H1 (cell line): Measurements from ENCODE around the gene GRB7. TPM values are rescaled to one million over a fixed set of nuclear protein-coding genes. Genes with fewer than 3 reads are reported as not detected.
A peak's percentile ranks its signal among the peaks of the same experiment; 100 is the strongest.

Source experiments
- CTCF ChIA-PET: fragments of 300-600 bp; sonication (Branson Sonifier 250); formaldehyde crosslinking; loops from one replicate; lab custom pipeline; 2021; ENCODE audit not compliant: partially characterized antibody; lab: Charles Lee
- POLR2A ChIA-PET: fragments of 300-600 bp; sonication (Branson Sonifier 250); formaldehyde crosslinking; loops from one replicate; lab custom pipeline; 2021; ENCODE audit warnings: inconsistent platforms; ENCODE audit not compliant: partially characterized antibody; lab: Charles Lee
- DNase-seq, 2 experiments: peaks; one replicate each; pipeline versions ENCODE4 v3.0.0 to v3.0.0-alpha.2; 2010 to 2022; ENCODE audit warnings: low spot score in 2 of 2, low read depth in 1 of 2, mixed read lengths in 1 of 2
- FAIRE-seq: peaks from 2 replicates; lab custom pipeline; 2011; peaks lifted over from hg19 to GRCh38; lab: Jason Lieb, UNC
- H2AFZ ChIP-seq: 2 replicates; pipeline ENCODE4 v1.8.1; 2012; ENCODE audit warnings: low read length, inconsistent platforms
- H2AK5ac ChIP-seq: 2 replicates; pipeline ENCODE4 v1.6.1; 2013; ENCODE audit warnings: low read depth, low read length
- H2BK120ac ChIP-seq: replicated peaks from 2 replicates; pipeline ENCODE3; 2013; ENCODE audit warnings: low read depth, low read length, inconsistent platforms
- H2BK12ac ChIP-seq: 2 replicates; pipeline ENCODE4 v1.6.1; 2013; ENCODE audit warnings: low read depth, low read length
- H2BK15ac ChIP-seq: 2 replicates; pipeline ENCODE4 v1.6.1; 2013; ENCODE audit warnings: low read length
- H2BK20ac ChIP-seq: 2 replicates; pipeline ENCODE4 v1.6.1; 2013; ENCODE audit warnings: low read length
- H2BK5ac ChIP-seq: 2 replicates; pipeline ENCODE4 v1.6.1; 2013; ENCODE audit warnings: low read depth, low read length
- H3K14ac ChIP-seq: 2 replicates; pipeline ENCODE4 v1.6.1; 2013; ENCODE audit warnings: inconsistent platforms; ENCODE audit not compliant: insufficient read length
- H3K18ac ChIP-seq: 2 replicates; pipeline ENCODE4 v1.6.1; 2013; ENCODE audit warnings: low read length; ENCODE audit errors: extremely low read depth
- H3K23ac ChIP-seq: 2 replicates; pipeline ENCODE4 v1.6.1; 2013; ENCODE audit warnings: inconsistent platforms; ENCODE audit not compliant: insufficient read length
- H3K23me2 ChIP-seq: 2 replicates; pipeline ENCODE4 v1.6.1; 2013; ENCODE audit warnings: low read depth, low read length
- H3K27ac ChIP-seq: 2 replicates; pipeline ENCODE4 v1.6.1; 2011; ENCODE audit warnings: low read depth, low read length, inconsistent platforms
- H3K27me3 ChIP-seq, 4 experiments: replicated peaks in 1 of 4; 1 replicate in 1 of 4; 2 replicates in 3 of 4; pipeline versions ENCODE4 v1.6.1 to v1.8.1; 2011 to 2013; ENCODE audit warnings: low read length in 3 of 4, mild to moderate bottlenecking in 3 of 4, inconsistent platforms in 2 of 4, mixed read lengths in 2 of 4, moderate library complexity in 1 of 4; ENCODE audit not compliant: control insufficient read depth in 3 of 4, insufficient read depth in 3 of 4; ENCODE audit errors: extremely low read depth in 1 of 4
- H3K36me3 ChIP-seq, 4 experiments: 2 replicates each; pipeline versions ENCODE4 v1.6.1 to v1.8.1; 2011 to 2013; ENCODE audit warnings: mild to moderate bottlenecking in 4 of 4, low read length in 3 of 4, moderate library complexity in 2 of 4, control low read depth in 1 of 4, inconsistent platforms in 1 of 4; ENCODE audit not compliant: insufficient read depth in 4 of 4, control insufficient read depth in 2 of 4
- H3K4ac ChIP-seq: replicated peaks from 2 replicates; pipeline ENCODE3; 2013; ENCODE audit warnings: low read length, low read depth, mixed read lengths, inconsistent platforms; ENCODE audit not compliant: insufficient read length
- H3K4me1 ChIP-seq, 4 experiments: replicated peaks in 1 of 4; 1 replicate in 1 of 4; 2 replicates in 3 of 4; pipeline versions ENCODE4 v1.6.1 to v1.8.1; 2011 to 2013; ENCODE audit warnings: low read length in 3 of 4, inconsistent platforms in 2 of 4, mixed read lengths in 1 of 4; ENCODE audit not compliant: insufficient read depth in 4 of 4, control insufficient read depth in 3 of 4
- H3K4me2 ChIP-seq, 2 experiments: 2 replicates each; pipeline versions ENCODE4 v1.6.1 to v1.8.1; 2011 to 2013; ENCODE audit warnings: low read depth in 2 of 2, low read length in 2 of 2, control low read depth in 1 of 2, inconsistent platforms in 1 of 2, mild to moderate bottlenecking in 1 of 2; ENCODE audit not compliant: insufficient read depth in 1 of 2
- H3K4me3 ChIP-seq, 4 experiments: fragments of 200-600, 300-600 bp in 1 of 4; sonication (generic), shearing (Covaris generic), sonication (Bioruptor Twin) in 1 of 4; 2 replicates each; pipeline versions ENCODE4 v1.5.1 to v1.8.1; 2011 to 2016; ENCODE audit warnings: low read length in 4 of 4, low read depth in 3 of 4, control low read depth in 2 of 4, inconsistent platforms in 2 of 4, mild to moderate bottlenecking in 2 of 4, mixed read lengths in 1 of 4, moderate library complexity in 1 of 4; ENCODE audit not compliant: insufficient read depth in 2 of 4; ENCODE audit errors: extremely low read depth in 1 of 4
- H3K56ac ChIP-seq: replicated peaks from 2 replicates; pipeline ENCODE3; 2013; ENCODE audit warnings: low read depth, mild to moderate bottlenecking, mixed read lengths, low read length, inconsistent platforms; ENCODE audit not compliant: insufficient read length
- H3K79me1 ChIP-seq: 2 replicates; pipeline ENCODE4 v1.6.1; 2013; ENCODE audit warnings: low read depth, low read length, control low read depth
- H3K79me2 ChIP-seq, 2 experiments: 2 replicates each; pipeline versions ENCODE4 v1.6.1 to v1.8.1; 2012 to 2013; ENCODE audit warnings: low read length in 2 of 2, mild to moderate bottlenecking in 2 of 2, inconsistent platforms in 1 of 2; ENCODE audit not compliant: insufficient read depth in 2 of 2, control insufficient read depth in 1 of 2
- H3K9ac ChIP-seq, 4 experiments: replicated peaks in 1 of 4; 1 replicate in 1 of 4; 2 replicates in 3 of 4; pipeline versions ENCODE4 v1.6.1 to v1.8.1; 2011 to 2013; ENCODE audit warnings: low read depth in 3 of 4, low read length in 3 of 4, control low read depth in 2 of 4, mild to moderate bottlenecking in 2 of 4, moderate library complexity in 2 of 4, inconsistent platforms in 1 of 4; ENCODE audit errors: extremely low read depth in 1 of 4
- H3K9me3 ChIP-seq, 2 experiments: 2 replicates each; pipeline versions ENCODE4 v1.6.1 to v1.8.1; 2012 to 2013; ENCODE audit warnings: mild to moderate bottlenecking in 2 of 2, moderate library complexity in 2 of 2, control low read depth in 1 of 2, inconsistent platforms in 1 of 2, low read depth in 1 of 2, low read length in 1 of 2, mixed read lengths in 1 of 2; ENCODE audit not compliant: insufficient read depth in 2 of 2
- H4K20me1 ChIP-seq, 2 experiments: replicated peaks in 1 of 2; 2 replicates each; pipeline versions ENCODE3 to v1.8.1; 2011 to 2013; ENCODE audit warnings: inconsistent platforms in 2 of 2, low read length in 2 of 2, mild to moderate bottlenecking in 1 of 2; ENCODE audit not compliant: insufficient read depth in 2 of 2, control insufficient read depth in 1 of 2
- H4K5ac ChIP-seq: 2 replicates; pipeline ENCODE4 v1.6.1; 2013; ENCODE audit warnings: low read length, low read depth, mixed read lengths, inconsistent platforms; ENCODE audit not compliant: insufficient read length
- H4K8ac ChIP-seq: 2 replicates; pipeline ENCODE4 v1.8.0; 2013; ENCODE audit warnings: mild to moderate bottlenecking, moderate library complexity, low read length, inconsistent platforms; ENCODE audit not compliant: insufficient read depth; ENCODE audit errors: extremely low read depth
- H4K91ac ChIP-seq: replicated peaks from 2 replicates; pipeline ENCODE3; 2013; ENCODE audit warnings: low read length, mixed read lengths, inconsistent platforms; ENCODE audit not compliant: insufficient read length
- KDM4A ChIP-seq: IDR thresholded peaks from one replicate; pipeline ENCODE4 v1.7.1; 2012; ENCODE audit warnings: low read depth, mild to moderate bottlenecking, moderate library complexity, low read length, inconsistent platforms; ENCODE audit not compliant: severe bottlenecking
- POLR2A ChIP-seq, 2 experiments: IDR thresholded peaks; 1 replicate in 1 of 2; 2 replicates in 1 of 2; pipeline ENCODE4 v1.6.1; 2011; ENCODE audit warnings: low read depth in 2 of 2, low read length in 2 of 2, mild to moderate bottlenecking in 2 of 2; ENCODE audit errors: control extremely low read depth in 1 of 2
- POLR2AphosphoS5 ChIP-seq: IDR thresholded peaks from 2 replicates; pipeline ENCODE4 v1.6.1; 2011; ENCODE audit warnings: low read depth, low read length
- SIX5 ChIP-seq: IDR thresholded peaks from 2 replicates; pipeline ENCODE4 v1.6.1; 2011; ENCODE audit warnings: mild to moderate bottlenecking, low read depth, low read length
- TEAD4 ChIP-seq: IDR thresholded peaks from 2 replicates; pipeline ENCODE4 v1.6.1; 2012; ENCODE audit warnings: low read depth, low read length, inconsistent platforms, mixed read lengths
- WGBS, 2 experiments: shearing (Covaris generic) in 1 of 2; methylation state at CpG; one replicate each; pipeline versions ENCODE4 v1.1.6 to v1.1.7; 2013 to 2015; ENCODE audit warnings: low lambda C conversion rate in 2 of 2, mixed read lengths in 2 of 2, inconsistent platforms in 1 of 2, low coverage in 1 of 2, missing lambda C conversion rate in 1 of 2; ENCODE audit not compliant: insufficient replicate concordance in 2 of 2, insufficient coverage in 1 of 2, insufficient read length in 1 of 2; ENCODE audit errors: extremely low coverage in 1 of 2, missing lambda C conversion rate in 1 of 2; 5-methylcytosine and 5-hydroxymethylcytosine counted together
- polyA plus RNA-seq, 7 experiments: library from polyadenylated mRNA; depleted of rRNA in 3 of 7; stranded (reverse) in 5 of 7; unstranded in 2 of 7; fragments of >200 nt in 5 of 7; fragments of 200-250 nt in 2 of 7; gene quantifications; 1 replicate in 5 of 7; 2 replicates in 1 of 7; 4 replicates in 1 of 7; pipeline versions ENCODE4 v1.2.1 to v1.2.3, GENCODE V29; 2011 to 2013; ENCODE audit warnings: missing spikeins in 2 of 7, mixed read lengths in 2 of 7
- total RNA-seq: library from RNA; stranded (reverse); fragmentation: NEBNext Ultra II Directional; extraction: Animal tissue kit (Norgen Biotek cat#: 25700); gene quantifications from 2 replicates; pipeline ENCODE4 v1.2.1, GENCODE V29; 2021

GRB7 gene
- total and polyA plus RNA-seq, 2 of the 8 experiments (the other 6 are each of a cell fraction or from before 2014, with no cell fraction given), result 32.2 to 41.5 TPM

GRCh38 chr17:39729280-39729851 lies 8.4 kb upstream of the GRB7 start:
- TF ChIP-seq TEAD4 (no peak), SIX5 (no peak), POLR2AphosphoS5 (peak; percentile 57; the same call in 1 of the 2 replicates), POLR2A (IDR thresholded peaks at IDR 0.05; ENCODE audit: control extremely low read depth in 1 of 2, low read depth in 2 of 2, low read length in 2 of 2) (peak; percentile 7 to 74; a peak in 2 of 3 replicates), KDM4A (no peak)
- no peak overlapping the region for H2BK120ac ChIP-seq
- DNase-seq (no peak), FAIRE-seq (no peak)
- H3K79me1 ChIP-seq, result no peaks in the 10 kb centered on the region
- POLR2A ChIA-PET, result interaction anchor here (0.7 to 5.4 kb wide), 28 partner anchors 9 to 129 kb away, joined by 3 to 54 read pairs (median 5); partner anchors contain the start of genes ERBB2 and PGAP3
- peaks cover 0 to 4% (median 0%) of the 10 kb centered on the region in 4 experiments; a peak in 2 of 7 replicates for H3K4me1 ChIP-seq
- no peak overlapping the region for H3K14ac ChIP-seq
- no peak overlapping the region for H4K8ac ChIP-seq
- peaks cover 5% of the 10 kb centered on the region; the same call in 1 of the 2 replicates for H3K23me2 ChIP-seq
- H3K18ac ChIP-seq, result peak overlapping the region; percentile 27; the same call in 1 of the 2 replicates
- H2AFZ ChIP-seq, result no peak overlapping the region
- peak overlapping the region; percentile 50; the same call in 1 of the 2 replicates for H2BK12ac ChIP-seq
- H3K23ac ChIP-seq, result no peak overlapping the region
- no peak overlapping the region for H4K91ac ChIP-seq
- 80% methylated on average over 6 of the region's 6 CpGs; no CpG with 5 or more reads in 1 of the 2 experiments for WGBS, 2 experiments
- H3K4ac ChIP-seq, result no peak overlapping the region
- CTCF ChIA-PET, result interaction anchor here (0.6 to 5.3 kb wide), 33 partner anchors 10 to 592 kb away, joined by 3 to 50 read pairs (median 6); partner anchors contain the start of genes CSF3, ERBB2, PGAP3 and STARD3
- H4K5ac ChIP-seq, result no peak overlapping the region
- peak overlapping the region in 3 of 4 experiments; percentile 35 to 64 (median 53); a peak in 3 of 7 replicates for H3K9ac ChIP-seq
- H3K9me3 ChIP-seq, result no peaks in the 10 kb centered on the region
- H3K4me3 ChIP-seq, result peak overlapping the region; percentile 55 to 72 (median 61)
- H3K4me2 ChIP-seq, result peak overlapping the region; percentile 67 to 73
- H3K27ac ChIP-seq, result no peak overlapping the region
- H2BK15ac ChIP-seq, result peak overlapping the region; percentile 10; the same call in 1 of the 2 replicates
- no peak overlapping the region for H3K56ac ChIP-seq
- 0 out of 2 replicates have a peak overlapping the region, but pooled peaks have one; percentile 83 for H2BK5ac ChIP-seq
- no peak overlapping the region for H2BK20ac ChIP-seq
- no peaks in the 10 kb centered on the region for H3K79me2 ChIP-seq
- no peaks in the 10 kb centered on the region for H3K27me3 ChIP-seq
- H4K20me1 ChIP-seq, result peaks cover 8 to 16% of the 10 kb centered on the region in 2 experiments
- no peak overlapping the region for H2AK5ac ChIP-seq
- peaks cover 15 to 38% (median 30%) of the 10 kb centered on the region in 4 experiments for H3K36me3 ChIP-seq
